NT2/D1 (cell line): ENCODE data around the gene COBL.

Experiments used
- SUZ12 ChIP-seq: IDR thresholded peaks from 2 replicates; pipeline ENCODE4 v1.6.1; 2011; ENCODE audit not compliant: insufficient read length, insufficient read depth; ENCODE audit errors: extremely low read depth
- YY1 ChIP-seq: IDR thresholded peaks from 2 replicates; pipeline ENCODE4 v1.6.1; 2011; ENCODE audit not compliant: insufficient read length, insufficient read depth
- ZNF274 ChIP-seq: IDR thresholded peaks from 2 replicates; pipeline ENCODE4 v1.6.1; 2011; ENCODE audit warnings: mild to moderate bottlenecking, low read depth, low read length

GRCh38 chr7:51118628-51119027 lies 198.0 kb downstream of the COBL start:
- TF ChIP-seq ZNF274 (no peak), YY1 (no peak), SUZ12 (no peak)
